HCT116 (cell line): ENCODE results near the gene CYSRT1. TPM values are rescaled to one million over a fixed set of nuclear protein-coding genes. Genes with fewer than 3 reads are reported as not detected.

Source experiments
- ATAC-seq: fragments of 200-7000 bp; cut with Tn5 transposase; 2 replicates; pipeline ENCODE4 v1.9.1; 2020; ENCODE audit warnings: mild to moderate bottlenecking, moderate library complexity
- BruUV-seq: library from RNA; stranded (reverse); fragments of 400-500 nt; replicated peaks from 2 replicates; lab custom pipeline; 2021; lab: Mats Ljungman, UMichigan
- CTCF ChIA-PET: fragments of 300-600 bp; sonication (Branson Sonifier 250); formaldehyde crosslinking; loops from one replicate; lab custom pipeline; 2021; ENCODE audit warnings: antibody characterized with exemption; lab: Charles Lee
- POLR2A ChIA-PET: fragments of 300-600, 350-600 bp; sonication (Branson Sonifier 250); formaldehyde crosslinking; loops from one replicate; lab custom pipeline; 2021; ENCODE audit warnings: antibody characterized with exemption; lab: Charles Lee
- RAD21 ChIA-PET, 2 experiments: fragments of 300-600 bp; sonication (Branson Sonifier 250); formaldehyde crosslinking; loops; one replicate each; lab custom pipeline; 2023; ENCODE audit warnings: low total read pairs in 2 of 2; ENCODE audit not compliant: uncharacterized antibody in 2 of 2, unreplicated experiment in 2 of 2, low non-redundant PET in 1 of 2; lab: Charles Lee
- DNase-seq: peaks from one replicate; pipeline ENCODE4 v3.0.0-alpha.2; 2010; ENCODE audit warnings: low read depth, low spot score
- H2AFZ ChIP-seq: fragments of 200-600 bp; shearing (Covaris generic), sonication (generic); 2 replicates; pipeline ENCODE4 v1.6.1; 2017; ENCODE audit warnings: low read depth, mixed run types, mixed read lengths, antibody characterized with exemption, low read length; ENCODE audit not compliant: poor library complexity, severe bottlenecking
- H3K27ac ChIP-seq: 2 replicates; pipeline ENCODE4 v1.5.1; 2012; ENCODE audit warnings: low read depth, low read length
- H3K27me3 ChIP-seq: fragments of 200-600 bp; sonication (generic); 2 replicates; pipeline ENCODE4 v1.6.1; 2016; ENCODE audit warnings: mixed run types, low read length, mixed read lengths; ENCODE audit not compliant: insufficient read depth
- H3K36me3 ChIP-seq, 2 experiments: fragments of 200-500 bp in 1 of 2; fragments of 200-600 bp in 1 of 2; sonication (Bioruptor generic) in 1 of 2; sonication (generic) in 1 of 2; 2 replicates each; pipeline versions ENCODE4 v1.5.1 to v1.6.1; 2014 to 2016; ENCODE audit warnings: low read length in 2 of 2, inconsistent platforms in 1 of 2, mixed read lengths in 1 of 2, mixed run types in 1 of 2; ENCODE audit not compliant: insufficient read depth in 2 of 2, control insufficient read depth in 1 of 2
- H3K4me1 ChIP-seq, 2 experiments: fragments of 200-600 bp in 1 of 2; sonication (generic) in 1 of 2; 2 replicates each; pipeline versions ENCODE4 v1.5.1 to v1.6.1; 2012 to 2017; ENCODE audit warnings: low read length in 2 of 2, inconsistent platforms in 1 of 2, mild to moderate bottlenecking in 1 of 2, mixed read lengths in 1 of 2, mixed run types in 1 of 2, moderate library complexity in 1 of 2; ENCODE audit not compliant: insufficient read depth in 2 of 2, control insufficient read depth in 1 of 2
- H3K4me2 ChIP-seq: fragments of 200-600 bp; sonication (generic); 2 replicates; pipeline ENCODE4 v1.6.1; 2017; ENCODE audit warnings: mixed run types, low read length, mixed read lengths
- H3K4me3 ChIP-seq, 2 experiments: fragments of 200-600 bp in 1 of 2; sonication (generic) in 1 of 2; replicated peaks in 1 of 2; 2 replicates each; pipeline ENCODE4 v1.5.1; 2011 to 2016; ENCODE audit warnings: low read length in 2 of 2, control low read depth in 1 of 2, low read depth in 1 of 2, mild to moderate bottlenecking in 1 of 2, mixed read lengths in 1 of 2, mixed run types in 1 of 2
- H3K79me2 ChIP-seq: fragments of 200-600 bp; sonication (generic); 2 replicates; pipeline ENCODE4 v1.6.1; 2017; ENCODE audit warnings: mild to moderate bottlenecking, mixed run types, low read length, moderate library complexity, mixed read lengths; ENCODE audit not compliant: insufficient read depth
- H3K9ac ChIP-seq: fragments of 200-600 bp; sonication (generic); 2 replicates; pipeline ENCODE4 v1.6.1; 2016; ENCODE audit warnings: low read length, mixed read lengths
- H3K9me2 ChIP-seq: fragments of 200-600 bp; sonication (generic), shearing (Covaris generic); 2 replicates; pipeline ENCODE4 v1.6.1; 2017; ENCODE audit warnings: mixed run types, mild to moderate bottlenecking, moderate library complexity; ENCODE audit not compliant: insufficient read depth
- H3K9me3 ChIP-seq, 2 experiments: fragments of 200-500 bp in 1 of 2; fragments of 200-600 bp in 1 of 2; sonication (Bioruptor generic) in 1 of 2; sonication (generic) in 1 of 2; 2 replicates each; pipeline ENCODE4 v1.6.1; 2014 to 2017; ENCODE audit warnings: low read length in 2 of 2, mixed read lengths in 2 of 2, inconsistent platforms in 1 of 2, low read depth in 1 of 2, mild to moderate bottlenecking in 1 of 2, mixed run types in 1 of 2, moderate library complexity in 1 of 2; ENCODE audit not compliant: control insufficient read depth in 1 of 2, insufficient read depth in 1 of 2
- H4K20me1 ChIP-seq: fragments of 200-600 bp; sonication (generic), shearing (Covaris generic); 2 replicates; pipeline ENCODE4 v1.6.1; 2017; ENCODE audit warnings: mixed run types, mild to moderate bottlenecking, moderate library complexity; ENCODE audit not compliant: insufficient read depth
- CBX3 ChIP-seq: IDR thresholded peaks from 2 replicates; pipeline ENCODE4 v1.6.1; 2012; ENCODE audit warnings: low read depth
- CEBPB ChIP-seq: IDR thresholded peaks from 2 replicates; pipeline ENCODE4 v1.6.1; 2012; ENCODE audit warnings: low read depth
- EGR1 ChIP-seq: IDR thresholded peaks from 2 replicates; pipeline ENCODE4 v1.6.1; 2012; ENCODE audit warnings: low read depth
- ELF1 ChIP-seq: IDR thresholded peaks from 2 replicates; pipeline ENCODE4 v1.6.1; 2012; ENCODE audit warnings: low read depth, borderline replicate concordance
- EZH2phosphoT487 ChIP-seq: fragments of 200-600 bp; IDR thresholded peaks from 2 replicates; pipeline ENCODE4 v1.6.1; 2018; ENCODE audit warnings: antibody characterized with exemption, borderline replicate concordance
- FOSL1 ChIP-seq: IDR thresholded peaks from 2 replicates; pipeline ENCODE4 v1.6.1; 2012; ENCODE audit warnings: low read depth
- SIN3A ChIP-seq: IDR thresholded peaks from 2 replicates; pipeline ENCODE4 v1.6.1; 2012; ENCODE audit warnings: low read depth
- SP1 ChIP-seq: IDR thresholded peaks from 2 replicates; pipeline ENCODE4 v1.6.1; 2012; ENCODE audit warnings: low read depth
- TCF7L2 ChIP-seq: IDR thresholded peaks from 2 replicates; pipeline ENCODE4 v1.7.0; 2011; ENCODE audit warnings: borderline replicate concordance, inconsistent platforms; ENCODE audit not compliant: insufficient read depth, insufficient read length; ENCODE audit errors: extremely low read depth
- YY1 ChIP-seq: IDR thresholded peaks from 2 replicates; pipeline ENCODE4 v1.6.1; 2011; ENCODE audit warnings: low read length, low read depth, moderate library complexity, mild to moderate bottlenecking; ENCODE audit not compliant: insufficient replicate concordance; ENCODE audit errors: extremely low read depth
- ZFX ChIP-seq: fragments of 450-650 bp; IDR thresholded peaks from 2 replicates; pipeline ENCODE4 v1.6.1; 2017
- ZNF274 ChIP-seq: fragments of 200-500 bp; sonication (Bioruptor generic); IDR thresholded peaks from 2 replicates; pipeline ENCODE4 v1.6.1; 2014; ENCODE audit warnings: mild to moderate bottlenecking, low read depth, low read length, inconsistent platforms
- intact Hi-C: fragments of 100-400 bp; cut with micrococcal nuclease; formaldehyde crosslinking; loops from 2 replicates; pipeline ENCODE4 v1.10.0; 2022
- total RNA-seq: library from RNA; stranded (reverse); gene quantifications from one replicate; pipeline ENCODE4 v1.2.1, GENCODE V29; 2021; ENCODE audit not compliant: unreplicated experiment
- TF ChIP-seq, protein P1 (sequence below): IDR thresholded peaks from 2 replicates; pipeline ENCODE4 v1.6.1; 2011; ENCODE audit warnings: mild to moderate bottlenecking, low read length, moderate library complexity; ENCODE audit not compliant: insufficient replicate concordance; ENCODE audit errors: extremely low read depth
- TF ChIP-seq, protein P2 (sequence below): IDR thresholded peaks from 2 replicates; pipeline ENCODE4 v1.6.1; 2012
- TF ChIP-seq, protein P3 (sequence below), 3 experiments: fragments of 200-600 bp in 1 of 3; sonication (generic) in 1 of 3; IDR thresholded peaks in 2 of 3; conservative IDR thresholded peaks in 1 of 3; 2 replicates each; pipeline ENCODE4 v1.5.1; 2012 to 2017; ENCODE audit warnings: low read depth in 2 of 3, low read length in 2 of 3, antibody characterized with exemption in 1 of 3, borderline replicate concordance in 1 of 3, control low read depth in 1 of 3, mild to moderate bottlenecking in 1 of 3, mixed read lengths in 1 of 3, mixed run types in 1 of 3, moderate library complexity in 1 of 3; ENCODE audit not compliant: insufficient read depth in 1 of 3
- TF ChIP-seq, protein P4 (sequence below): IDR thresholded peaks from 2 replicates; pipeline ENCODE4 v1.6.1; 2012

CYSRT1 gene
- total RNA-seq, 1 experiment from 2014 or later = 4.3 TPM

DNA sequence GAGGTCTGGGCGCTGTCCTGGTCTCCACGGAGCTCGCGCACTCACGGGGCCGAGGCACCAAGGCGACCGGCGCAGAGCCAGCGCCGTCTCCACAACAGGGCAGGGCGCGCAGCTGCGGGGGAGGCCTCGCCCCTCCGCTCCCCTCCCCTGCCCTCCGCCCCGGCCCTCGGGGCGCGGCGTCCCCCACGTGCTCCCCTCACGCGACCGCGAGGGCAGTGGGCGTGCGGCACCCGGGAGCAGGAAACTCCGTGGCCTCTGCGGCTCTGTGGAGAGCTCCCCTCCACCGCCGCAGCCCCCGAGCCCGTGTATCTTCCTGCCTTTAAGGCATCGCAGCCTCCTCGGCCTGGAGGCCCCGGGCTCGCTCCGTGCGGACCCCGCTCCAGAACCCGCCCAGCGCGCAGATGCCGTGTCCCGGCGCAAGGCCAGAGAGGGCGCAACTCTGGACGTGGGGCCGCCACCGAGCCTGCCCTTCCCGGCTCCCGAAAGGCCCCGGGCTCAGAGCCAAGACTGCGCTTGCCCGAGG, 15.4 kb downstream of the CYSRT1 start (continued):
- TF ChIP-seq, protein P1, sequence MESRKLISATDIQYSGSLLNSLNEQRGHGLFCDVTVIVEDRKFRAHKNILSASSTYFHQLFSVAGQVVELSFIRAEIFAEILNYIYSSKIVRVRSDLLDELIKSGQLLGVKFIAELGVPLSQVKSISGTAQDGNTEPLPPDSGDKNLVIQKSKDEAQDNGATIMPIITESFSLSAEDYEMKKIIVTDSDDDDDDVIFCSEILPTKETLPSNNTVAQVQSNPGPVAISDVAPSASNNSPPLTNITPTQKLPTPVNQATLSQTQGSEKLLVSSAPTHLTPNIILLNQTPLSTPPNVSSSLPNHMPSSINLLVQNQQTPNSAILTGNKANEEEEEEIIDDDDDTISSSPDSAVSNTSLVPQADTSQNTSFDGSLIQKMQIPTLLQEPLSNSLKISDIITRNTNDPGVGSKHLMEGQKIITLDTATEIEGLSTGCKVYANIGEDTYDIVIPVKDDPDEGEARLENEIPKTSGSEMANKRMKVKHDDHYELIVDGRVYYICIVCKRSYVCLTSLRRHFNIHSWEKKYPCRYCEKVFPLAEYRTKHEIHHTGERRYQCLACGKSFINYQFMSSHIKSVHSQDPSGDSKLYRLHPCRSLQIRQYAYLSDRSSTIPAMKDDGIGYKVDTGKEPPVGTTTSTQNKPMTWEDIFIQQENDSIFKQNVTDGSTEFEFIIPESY = no peak
- TF ChIP-seq EZH2phosphoT487 = no peak
- TF ChIP-seq, protein P2, sequence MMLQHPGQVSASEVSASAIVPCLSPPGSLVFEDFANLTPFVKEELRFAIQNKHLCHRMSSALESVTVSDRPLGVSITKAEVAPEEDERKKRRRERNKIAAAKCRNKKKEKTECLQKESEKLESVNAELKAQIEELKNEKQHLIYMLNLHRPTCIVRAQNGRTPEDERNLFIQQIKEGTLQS = no peak

DNA sequence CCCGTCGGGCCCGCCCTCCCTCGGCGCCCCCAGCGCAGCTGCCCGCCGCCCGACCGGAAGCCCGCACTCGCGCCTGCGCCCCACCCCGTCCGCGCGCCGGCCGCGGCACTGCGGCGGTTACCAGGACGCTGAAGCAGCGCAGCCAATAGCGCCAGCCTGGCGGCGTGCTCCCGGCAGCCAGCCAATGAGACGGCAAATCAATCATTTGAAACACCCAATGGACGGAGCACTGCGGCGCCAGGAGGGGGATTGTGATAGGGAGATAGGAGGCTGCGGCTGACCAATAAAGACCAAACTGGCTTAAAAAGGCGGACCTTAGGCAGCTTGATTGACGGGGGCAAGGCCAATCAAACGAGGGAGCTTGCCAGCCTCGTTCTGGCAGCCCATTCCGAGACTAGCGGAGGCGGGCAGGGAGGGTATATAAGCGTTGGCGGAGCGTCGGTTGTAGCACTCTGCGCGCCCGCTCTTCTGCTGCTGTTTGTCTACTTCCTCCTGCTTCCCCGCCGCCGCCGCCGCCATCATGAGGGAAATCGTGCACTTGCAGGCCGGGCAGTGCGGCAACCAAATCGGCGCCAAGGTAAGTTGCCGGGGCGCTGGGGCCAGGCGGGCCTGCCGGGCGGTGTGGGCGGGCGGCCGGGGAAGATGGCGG, 16.0 kb downstream of the CYSRT1 start, which contains the start of gene TUBB4B:
Gene TUBB4B, plus strand, starts transcription at position 447 of the 649 bp plus-strand sequence. Its CDS starts 74 bp downstream, at position 521.
- peaks cover 40% of the 10 kb centered on the region for H3K79me2 ChIP-seq
- no peaks in the 10 kb centered on the region for H3K9me3 ChIP-seq
- peak within 1 kb of the TSS; percentile 97 for H3K9ac ChIP-seq
- peaks cover 21% of the 10 kb centered on the region; the same call in 1 of the 2 replicates for H4K20me1 ChIP-seq
- peaks cover 11 to 21% of the 10 kb centered on the region in 2 experiments for H3K36me3 ChIP-seq
- H3K9me2 ChIP-seq = no peaks in the 10 kb centered on the region
- H3K4me2 ChIP-seq = peak within 1 kb of the TSS; percentile 98
- no peaks in the 10 kb centered on the region for H3K27me3 ChIP-seq
- RAD21 ChIA-PET = no interaction called here
- ATAC-seq (peak; percentile 75), DNase-seq (peak; percentile 100)
- CTCF ChIA-PET = interaction anchor here (1.0 to 1.9 kb wide), 5 partner anchors 13 to 211 kb away, joined by 3 to 10 read pairs (median 5); partner anchors contain the start of gene MAN1B1
- BruUV-seq = no TSS peak
- intact Hi-C loops = loop anchor here (1.0 kb wide), 2 partner anchors 14 to 41 kb away; partner anchors contain the start of genes NELFB and TPRN
- H3K4me1 ChIP-seq = peaks cover 31 to 61% of the 10 kb centered on the region in 2 experiments
- POLR2A ChIA-PET = interaction anchor here (0.6 to 1.9 kb wide), 30 partner anchors 9 to 293 kb away, joined by 3 to 39 read pairs (median 5); partner anchors contain the start of genes ANAPC2, DPP7, ENTPD2 and ENTPD8
- H3K27ac ChIP-seq = peak within 1 kb of the TSS; percentile 100
- H2AFZ ChIP-seq = no peak within 1 kb of the TSS
- H3K4me3 ChIP-seq = peak within 1 kb of the TSS; percentile 85 to 96
- TF ChIP-seq EGR1 (no peak), ZNF274 (no peak), CEBPB (no peak), TCF7L2 (peak; percentile 6), FOSL1 (no peak), ZFX (no peak), SIN3A (no peak), CBX3 (no peak), ELF1 (no peak), SP1 (no peak), YY1 (peak; percentile 87)
- TF ChIP-seq, protein P2 = no peak
- TF ChIP-seq, protein P1 = peak; percentile 60
- TF ChIP-seq, protein P3, sequence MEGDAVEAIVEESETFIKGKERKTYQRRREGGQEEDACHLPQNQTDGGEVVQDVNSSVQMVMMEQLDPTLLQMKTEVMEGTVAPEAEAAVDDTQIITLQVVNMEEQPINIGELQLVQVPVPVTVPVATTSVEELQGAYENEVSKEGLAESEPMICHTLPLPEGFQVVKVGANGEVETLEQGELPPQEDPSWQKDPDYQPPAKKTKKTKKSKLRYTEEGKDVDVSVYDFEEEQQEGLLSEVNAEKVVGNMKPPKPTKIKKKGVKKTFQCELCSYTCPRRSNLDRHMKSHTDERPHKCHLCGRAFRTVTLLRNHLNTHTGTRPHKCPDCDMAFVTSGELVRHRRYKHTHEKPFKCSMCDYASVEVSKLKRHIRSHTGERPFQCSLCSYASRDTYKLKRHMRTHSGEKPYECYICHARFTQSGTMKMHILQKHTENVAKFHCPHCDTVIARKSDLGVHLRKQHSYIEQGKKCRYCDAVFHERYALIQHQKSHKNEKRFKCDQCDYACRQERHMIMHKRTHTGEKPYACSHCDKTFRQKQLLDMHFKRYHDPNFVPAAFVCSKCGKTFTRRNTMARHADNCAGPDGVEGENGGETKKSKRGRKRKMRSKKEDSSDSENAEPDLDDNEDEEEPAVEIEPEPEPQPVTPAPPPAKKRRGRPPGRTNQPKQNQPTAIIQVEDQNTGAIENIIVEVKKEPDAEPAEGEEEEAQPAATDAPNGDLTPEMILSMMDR (IDR thresholded peaks at IDR 0.05 in 2 of 3, conservative IDR thresholded peaks at IDR 0.05 in 1 of 3; ENCODE audit: borderline replicate concordance in 1 of 3, insufficient read depth in 1 of 3, low read depth in 2 of 3, low read length in 2 of 3) = no peak
- TF ChIP-seq, protein P4, sequence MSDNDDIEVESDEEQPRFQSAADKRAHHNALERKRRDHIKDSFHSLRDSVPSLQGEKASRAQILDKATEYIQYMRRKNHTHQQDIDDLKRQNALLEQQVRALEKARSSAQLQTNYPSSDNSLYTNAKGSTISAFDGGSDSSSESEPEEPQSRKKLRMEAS = no peak
